ENCODE results near the gene AGAP3.

- no peak for TF ChIP-seq POLR2A (IDR thresholded peaks at IDR 0.05)
- TF ChIP-seq, protein P1, sequence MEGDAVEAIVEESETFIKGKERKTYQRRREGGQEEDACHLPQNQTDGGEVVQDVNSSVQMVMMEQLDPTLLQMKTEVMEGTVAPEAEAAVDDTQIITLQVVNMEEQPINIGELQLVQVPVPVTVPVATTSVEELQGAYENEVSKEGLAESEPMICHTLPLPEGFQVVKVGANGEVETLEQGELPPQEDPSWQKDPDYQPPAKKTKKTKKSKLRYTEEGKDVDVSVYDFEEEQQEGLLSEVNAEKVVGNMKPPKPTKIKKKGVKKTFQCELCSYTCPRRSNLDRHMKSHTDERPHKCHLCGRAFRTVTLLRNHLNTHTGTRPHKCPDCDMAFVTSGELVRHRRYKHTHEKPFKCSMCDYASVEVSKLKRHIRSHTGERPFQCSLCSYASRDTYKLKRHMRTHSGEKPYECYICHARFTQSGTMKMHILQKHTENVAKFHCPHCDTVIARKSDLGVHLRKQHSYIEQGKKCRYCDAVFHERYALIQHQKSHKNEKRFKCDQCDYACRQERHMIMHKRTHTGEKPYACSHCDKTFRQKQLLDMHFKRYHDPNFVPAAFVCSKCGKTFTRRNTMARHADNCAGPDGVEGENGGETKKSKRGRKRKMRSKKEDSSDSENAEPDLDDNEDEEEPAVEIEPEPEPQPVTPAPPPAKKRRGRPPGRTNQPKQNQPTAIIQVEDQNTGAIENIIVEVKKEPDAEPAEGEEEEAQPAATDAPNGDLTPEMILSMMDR (IDR thresholded peaks at IDR 0.05), result no peak
Observed at GRCh38 chr7:151128144-151128543, 41.9 kb downstream of the AGAP3 start.

Measured in esophagus squamous epithelium (tissue), 4 donors.